Stimulated activated CD8-positive, alpha-beta memory T cell treated with anti-CD3 and anti-CD28 coated beads, Interleukin-4, amount 100 ng/mL, for 4 hours (primary cell): Measurements from ENCODE around the gene FBXO31.
"Not testable (repeated sequence)": the region's sequence is repeated elsewhere in the genome, so short reads cannot be mapped to it uniquely, and the experiment has no call there.

Experiments
- DNase-seq, 2 donors: peaks; one replicate each; pipeline ENCODE4 v3.0.0-alpha.2; 2020; ENCODE audit warnings: low read depth in 2 of 2, low spot score in 1 of 2

The FBXO31 gene

GRCh38 chr16:87411375-87412271 is 28.0 kb upstream of the FBXO31 start:
- DNase-seq = no peak

- no peak for DNase-seq
Observed at GRCh38 chr16:87410968-87411367, 27.4 kb upstream of the FBXO31 start.

GRCh38 chr16:87410530-87410929 is 27.0 kb upstream of the FBXO31 start:
- DNase-seq = no peak

- DNase-seq = no peak
Observed at GRCh38 chr16:87409781-87410180, 26.2 kb upstream of the FBXO31 start.

- no peak for DNase-seq
Observed at GRCh38 chr16:87409153-87409552, 25.6 kb upstream of the FBXO31 start.

GRCh38 chr16:87407511-87408112 is 24.0 kb upstream of the FBXO31 start:
- DNase-seq = no peak

GRCh38 chr16:87406495-87407088 is 23.0 kb upstream of the FBXO31 start:
- DNase-seq = no peak

- DNase-seq = no peak
Observed at GRCh38 chr16:87404764-87405625, 21.4 kb upstream of the FBXO31 start.

GRCh38 chr16:87395181-87395842 is 11.7 kb upstream of the FBXO31 start:
- no peak for DNase-seq

GRCh38 chr16:87393680-87394055 is 10.1 kb upstream of the FBXO31 start:
- DNase-seq = no peak

GRCh38 chr16:87392821-87393679 is 9.5 kb upstream of the FBXO31 start:
- DNase-seq = peak in 1 of 2 donors; percentile 18

GRCh38 chr16:87391950-87392820 is 8.6 kb upstream of the FBXO31 start, which contains the start of gene MAP1LC3B:
MAP1LC3B (plus strand) TSS chr16:87392336; CDS start chr16:87392428, 92 bp downstream.
- DNase-seq = peak; percentile 89 to 94

GRCh38 chr16:87391324-87391949 is 7.9 kb upstream of the FBXO31 start:
- DNase-seq = no peak

- no peak for DNase-seq
Observed at GRCh38 chr16:87390641-87391323, 7.2 kb upstream of the FBXO31 start.

GRCh38 chr16:87389914-87390313 is 6.3 kb upstream of the FBXO31 start:
- not testable (repeated sequence) for DNase-seq

- no peak for DNase-seq
Observed at GRCh38 chr16:87389245-87389644, 5.7 kb upstream of the FBXO31 start.

- no peak for DNase-seq
Observed at GRCh38 chr16:87388818-87389134, 5.2 kb upstream of the FBXO31 start.
